GM18870 (cell line): Measurements from ENCODE around the gene LEFTY2.
"Not testable (repeated sequence)": the region's sequence is repeated elsewhere in the genome, so short reads cannot be mapped to it uniquely, and the experiment has no call there.

Experiments
- ATAC-seq: cut with Tn5 transposase; IDR thresholded peaks from one replicate; pipeline ENCODE4 v1.9.1; 2021; ENCODE audit warnings: moderate library complexity; ENCODE audit not compliant: unreplicated experiment

LEFTY2 gene

DNA sequence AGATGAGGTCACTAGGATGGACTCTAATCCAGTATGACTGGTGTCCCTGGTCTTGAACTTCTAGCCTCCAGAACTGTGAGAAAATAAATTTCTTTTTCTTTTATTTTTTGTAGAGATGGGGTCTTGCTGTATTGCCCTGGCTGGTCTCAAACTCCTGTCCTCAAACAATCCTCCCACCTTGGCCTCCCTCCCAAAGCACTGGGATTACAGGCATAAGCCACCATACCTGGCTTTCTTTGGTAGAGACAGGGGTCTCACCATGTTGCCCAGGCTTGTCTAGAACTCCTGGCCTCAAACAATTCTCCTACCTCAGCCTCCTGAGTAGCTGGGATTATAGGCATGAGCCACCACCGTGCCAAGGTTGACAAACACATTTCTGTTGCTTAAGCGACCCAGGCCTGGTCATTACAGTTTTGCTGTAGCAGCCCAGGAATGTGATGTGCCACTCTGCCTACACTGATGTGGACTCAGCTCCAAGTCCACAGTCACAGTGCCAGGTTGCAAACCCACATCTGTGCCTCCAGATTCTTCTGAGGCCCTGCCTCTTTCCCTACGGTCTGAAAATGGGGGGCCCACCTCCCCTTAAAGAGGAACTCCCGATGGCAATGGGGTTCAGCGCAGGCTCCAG is 32.9 kb downstream of the LEFTY2 start:
- no peak for ATAC-seq

DNA sequence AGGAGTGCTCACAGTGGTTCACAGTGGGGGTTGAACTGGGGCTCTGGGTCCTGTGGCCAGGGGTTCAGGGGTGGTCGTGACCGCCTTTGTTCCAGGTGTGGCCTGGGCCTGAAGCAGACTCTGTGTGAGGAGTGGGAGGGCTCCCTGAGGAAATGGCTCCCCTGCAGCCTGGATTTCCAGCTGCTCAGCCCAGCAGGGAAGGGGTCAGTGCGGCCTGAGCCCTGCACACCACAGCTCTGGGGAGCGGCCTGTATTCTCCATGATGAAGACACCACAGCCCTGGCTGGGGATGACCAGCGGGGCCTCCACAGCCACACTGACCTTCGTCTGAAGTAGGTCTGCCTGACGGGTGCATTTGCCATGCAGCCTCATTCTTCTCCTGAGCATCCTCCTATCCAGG is 33.7 kb downstream of the LEFTY2 start:
- no peak for ATAC-seq

DNA sequence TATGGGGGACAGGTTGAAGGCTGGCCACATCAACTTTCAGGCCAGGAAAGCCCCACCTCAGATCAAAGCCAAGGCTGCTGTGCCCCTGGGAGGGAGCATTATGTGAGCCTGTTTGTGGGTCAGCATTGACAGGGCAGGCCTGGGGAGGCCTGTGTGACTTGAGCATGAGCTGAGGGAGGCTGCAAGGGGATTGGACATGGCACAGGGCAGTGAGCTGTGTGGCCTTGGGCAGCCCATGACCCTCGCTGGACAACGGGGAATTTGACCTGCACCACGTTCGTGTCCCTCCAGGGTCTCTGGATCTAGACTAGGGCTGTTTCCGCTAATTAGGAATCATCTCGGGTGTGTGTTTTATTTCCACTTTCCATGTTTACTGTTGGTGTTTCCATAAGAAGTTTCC is 34.6 kb downstream of the LEFTY2 start:
- ATAC-seq: no peak

DNA sequence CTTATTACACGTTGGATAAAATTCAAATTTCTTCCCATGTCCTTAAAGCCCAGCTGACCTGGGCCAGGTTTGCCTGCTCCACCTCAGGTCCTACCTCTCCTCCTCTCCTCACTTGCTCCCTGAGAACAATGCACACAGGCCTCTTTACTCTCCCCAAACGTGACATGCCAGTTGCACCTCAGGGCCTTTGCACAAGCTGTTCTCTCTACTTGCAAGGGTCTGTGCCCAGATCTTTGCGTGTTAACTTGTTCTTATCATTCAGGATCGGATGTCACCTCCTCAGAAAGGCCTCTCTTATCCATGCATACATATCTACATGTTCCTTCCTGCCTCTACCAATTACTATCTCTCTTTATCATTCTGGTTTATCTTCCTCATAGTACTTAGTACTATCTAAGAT is 37.4 kb downstream of the LEFTY2 start:
- ATAC-seq: no peak

DNA sequence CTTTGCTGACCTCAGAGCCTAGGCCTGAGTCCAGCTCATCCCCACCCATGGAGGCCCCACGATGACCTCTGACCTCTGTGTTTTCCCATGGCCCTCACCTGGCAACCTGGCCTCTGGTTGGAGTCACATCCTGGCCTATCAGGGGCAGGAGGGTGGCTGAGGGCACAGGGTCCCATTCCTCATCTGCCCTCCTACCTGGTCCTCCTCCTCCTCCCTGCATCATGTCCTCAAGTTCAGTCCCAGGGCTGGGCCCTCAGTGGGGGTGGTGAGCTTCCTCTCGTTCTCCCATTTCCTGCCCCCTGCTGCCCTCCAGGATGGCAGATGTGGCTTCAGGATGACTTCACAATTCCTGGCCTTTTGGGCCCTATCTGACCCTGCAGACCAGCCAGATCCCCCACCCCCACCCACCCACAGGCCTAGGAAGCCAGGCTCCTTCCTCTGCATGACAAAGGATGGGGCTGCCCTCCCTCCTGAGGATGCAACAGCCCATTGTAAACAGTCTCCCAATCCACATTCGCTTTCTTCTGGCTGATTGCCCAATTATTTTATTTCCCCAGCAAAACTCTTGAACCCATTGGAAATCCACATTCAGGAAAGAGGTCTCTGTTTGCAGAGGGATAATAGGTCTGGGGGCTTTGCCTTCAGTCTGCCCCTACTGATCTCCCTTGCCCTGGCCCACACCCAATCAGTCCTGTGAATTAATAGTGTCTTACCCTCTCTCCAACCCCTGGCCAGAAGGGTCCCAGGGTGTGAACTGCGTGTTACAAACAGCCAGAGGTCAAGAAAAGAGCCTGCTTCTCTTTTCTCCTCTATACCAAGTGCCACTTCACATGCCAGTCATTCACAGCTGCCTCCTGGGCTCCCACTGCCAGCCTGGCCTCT is 41.7 kb downstream of the LEFTY2 start:
- ATAC-seq: no peak

DNA sequence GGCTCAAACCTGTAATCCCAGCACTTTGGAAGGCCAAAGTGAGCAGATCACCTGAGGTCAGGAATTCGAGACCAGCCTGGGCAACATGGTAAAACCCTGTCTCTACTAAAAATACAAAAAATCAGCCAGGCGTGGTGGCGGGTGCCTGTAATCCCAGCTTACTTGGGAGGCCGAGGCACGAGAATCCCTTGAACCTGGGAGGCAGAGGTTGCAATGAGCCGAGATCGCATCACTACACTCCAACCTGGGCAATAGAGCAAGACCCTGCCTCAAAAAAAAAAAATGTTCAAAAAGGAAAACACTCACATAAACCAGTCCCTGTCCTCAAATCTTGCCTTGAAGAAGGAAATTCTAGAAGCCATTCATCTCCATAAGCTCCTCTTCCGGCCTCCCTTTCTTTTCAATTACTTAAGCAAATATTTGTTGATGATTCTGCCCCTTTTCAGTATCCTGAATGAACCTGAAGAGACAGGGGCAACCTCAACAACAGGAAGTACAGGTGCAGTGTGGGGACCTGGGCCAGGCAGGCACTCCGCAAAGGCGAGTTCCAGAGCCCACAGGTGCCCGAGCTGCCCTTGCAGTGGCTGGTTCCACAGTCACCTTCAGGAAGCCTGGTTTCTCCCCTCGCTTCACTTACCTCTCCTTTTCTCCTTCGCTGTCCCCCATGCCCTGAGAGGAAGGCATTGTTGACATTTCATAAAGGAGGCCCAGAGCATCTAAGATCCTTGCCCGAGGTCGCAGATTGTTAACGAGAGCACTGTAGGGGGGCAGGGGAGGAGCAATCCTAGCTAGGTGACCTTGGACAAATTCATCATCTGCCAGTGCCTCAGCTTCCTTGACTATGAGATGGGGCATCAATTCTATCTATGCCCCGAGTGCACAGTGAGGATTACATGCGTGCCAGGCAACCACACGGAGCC is 43.2 kb downstream of the LEFTY2 start:
- no peak for ATAC-seq

DNA sequence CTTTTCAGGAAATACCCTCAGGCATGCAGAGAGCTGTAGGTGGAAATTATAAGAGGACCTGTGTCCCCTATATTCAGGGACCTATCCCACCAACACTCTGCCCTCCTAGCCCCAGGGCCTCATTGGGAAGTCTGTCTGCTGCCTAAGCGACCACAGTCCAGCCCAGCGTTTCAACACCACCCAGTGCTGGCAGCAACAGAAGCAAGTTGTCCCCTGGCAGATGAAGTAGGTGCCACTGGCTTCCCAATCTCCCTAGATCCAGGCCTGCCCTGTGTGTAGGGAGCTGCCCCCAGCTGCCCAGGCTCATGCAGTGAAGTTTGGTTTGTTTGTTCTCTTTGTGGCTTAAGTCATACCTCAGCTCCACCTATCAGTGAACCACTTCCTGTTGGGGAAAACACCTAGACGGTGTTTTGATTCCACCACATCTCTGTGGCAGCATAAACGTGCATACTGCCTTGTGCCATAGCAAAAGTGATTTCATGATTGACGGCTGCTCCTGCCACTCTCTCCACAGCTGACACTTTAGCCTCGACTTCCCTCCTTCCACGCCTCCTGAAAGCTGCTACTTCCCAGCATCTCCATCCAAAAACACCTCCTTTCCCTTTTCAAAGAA is 44.0 kb downstream of the LEFTY2 start:
- peak; percentile 100 for ATAC-seq

DNA sequence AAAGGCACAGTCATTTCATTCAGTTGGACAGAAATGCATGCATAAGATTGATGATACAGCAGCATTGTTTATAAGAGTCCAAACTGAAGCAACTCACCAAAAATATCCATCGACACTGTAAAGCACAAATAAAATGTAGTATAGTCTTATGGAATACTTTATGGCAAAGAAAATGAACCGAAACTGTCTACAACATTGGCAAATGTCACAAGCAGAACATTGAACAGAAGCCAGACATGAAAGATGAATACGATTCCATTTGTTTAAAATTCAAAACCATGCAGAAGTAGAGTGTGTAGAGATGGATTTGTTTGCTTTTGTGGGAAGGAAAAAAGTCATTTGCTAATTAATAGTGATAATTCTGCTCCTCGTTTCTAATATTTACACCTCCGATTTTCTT is 44.5 kb downstream of the LEFTY2 start:
- no peak for ATAC-seq

DNA sequence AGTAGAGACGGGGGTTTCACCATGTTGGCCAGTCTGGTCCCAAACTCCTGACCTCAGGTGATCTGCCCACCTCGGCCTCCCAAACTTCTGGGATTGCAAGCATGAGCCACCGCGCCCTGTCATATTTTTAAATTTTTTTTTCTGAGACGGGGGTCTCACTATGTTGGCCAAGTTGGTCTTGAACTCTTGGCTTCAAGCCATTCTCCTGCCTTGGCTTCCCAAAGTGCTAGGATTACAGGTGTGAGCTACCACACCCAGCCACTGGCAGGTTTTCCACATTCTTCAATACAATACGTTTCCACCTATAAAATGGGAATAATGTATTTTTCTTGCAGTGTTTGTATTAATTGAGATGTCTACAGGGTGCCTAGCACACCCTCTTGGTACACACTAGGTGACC is 48.7 kb downstream of the LEFTY2 start:
- ATAC-seq: no peak

DNA sequence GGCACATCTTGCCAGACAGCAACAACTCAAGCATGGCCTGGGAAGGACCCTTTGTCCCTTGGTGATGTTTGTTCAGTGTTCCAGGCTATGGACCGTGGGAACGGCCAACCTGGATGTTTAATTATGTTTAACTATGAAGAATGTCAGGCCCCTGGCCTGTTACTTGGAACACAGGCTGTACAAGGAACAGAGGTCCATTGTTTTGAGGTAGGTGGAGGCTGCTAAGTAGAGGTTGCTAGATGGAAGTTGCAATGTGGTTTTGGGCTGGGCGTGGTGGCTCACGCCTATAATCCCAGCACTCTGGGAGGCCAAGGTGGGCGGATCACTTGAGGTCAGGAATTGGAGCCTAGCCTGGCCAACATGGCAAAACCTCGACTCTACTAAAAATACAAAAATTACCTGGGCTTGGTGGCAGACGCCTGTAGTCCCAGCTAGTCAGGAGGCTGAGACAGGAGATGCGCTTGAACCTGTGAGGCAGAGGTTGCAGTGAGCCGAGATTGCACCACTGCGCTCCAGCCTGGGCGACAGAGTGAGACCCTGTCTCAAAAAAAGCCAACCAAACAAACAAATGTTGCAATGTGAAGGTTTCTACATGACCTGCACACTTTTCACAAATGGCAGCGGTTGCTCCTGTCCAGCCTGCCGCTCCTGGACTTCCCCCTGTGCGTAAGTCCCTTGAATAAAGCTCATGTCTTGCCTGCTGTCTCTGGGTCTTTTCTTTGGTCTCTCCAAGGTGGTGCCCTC is 49.6 kb downstream of the LEFTY2 start:
- no peak for ATAC-seq

DNA sequence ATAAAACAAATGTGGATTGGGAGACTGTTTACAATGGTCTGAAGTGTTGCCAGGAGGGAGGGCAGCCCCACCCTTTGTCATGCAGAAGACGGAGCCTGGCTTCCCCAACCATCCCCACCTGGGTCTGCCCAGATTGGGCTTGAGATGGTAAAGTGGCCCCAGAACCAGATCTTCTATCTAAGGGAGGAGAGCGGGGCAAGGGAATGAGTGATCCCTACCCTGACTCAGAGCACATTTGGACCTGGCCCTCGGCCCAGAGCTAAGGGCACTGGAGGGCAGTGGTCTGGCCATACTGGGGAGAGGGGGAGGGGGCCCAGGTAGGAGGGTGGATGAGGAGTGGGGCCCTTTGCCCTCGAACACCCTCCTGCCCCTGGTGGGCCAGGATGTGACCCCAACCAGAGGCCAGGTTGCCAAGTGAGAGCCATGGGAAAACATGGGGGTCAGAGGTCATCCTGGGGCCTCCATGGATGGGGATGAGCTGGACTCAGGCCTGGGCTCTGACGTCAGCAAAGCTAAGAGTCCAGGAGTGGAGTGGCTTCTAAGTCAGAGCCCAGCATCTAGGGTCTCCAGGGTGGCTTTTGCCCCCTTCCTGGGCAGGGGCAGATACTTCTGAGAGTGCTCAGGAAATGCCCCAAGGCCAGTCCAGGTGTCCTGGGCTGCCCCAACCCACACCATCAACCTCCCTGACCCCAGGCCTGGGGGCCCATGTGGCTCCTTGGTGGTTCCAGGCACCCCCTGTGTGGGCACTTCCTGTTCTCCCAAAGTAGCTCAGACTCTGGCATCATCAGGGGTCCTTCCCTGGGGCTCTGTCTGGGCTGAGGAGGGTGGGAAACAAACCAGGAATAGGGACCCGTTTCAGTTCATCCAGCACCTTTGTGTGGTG is 50.4 kb downstream of the LEFTY2 start:
- ATAC-seq: no peak

DNA sequence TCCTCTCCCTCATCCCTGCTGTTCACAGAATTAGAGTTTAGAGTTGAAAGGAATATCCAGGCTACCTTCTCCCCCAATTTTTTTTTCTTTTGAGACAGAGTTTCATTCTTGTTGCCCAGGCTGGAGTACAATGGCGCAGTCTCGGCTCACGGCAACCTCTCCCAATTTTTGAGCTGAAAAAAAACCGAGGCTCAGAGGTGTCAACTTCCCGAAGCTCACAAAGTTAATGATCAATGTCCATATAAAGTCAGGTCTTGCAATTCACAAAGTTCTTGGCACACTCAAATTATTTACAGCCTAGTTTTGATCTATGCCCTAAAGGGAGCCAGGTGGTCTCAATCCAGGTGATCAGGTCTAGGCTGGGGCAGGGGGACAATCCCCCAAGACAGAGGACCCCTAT is 51.3 kb downstream of the LEFTY2 start:
- ATAC-seq: no peak

DNA sequence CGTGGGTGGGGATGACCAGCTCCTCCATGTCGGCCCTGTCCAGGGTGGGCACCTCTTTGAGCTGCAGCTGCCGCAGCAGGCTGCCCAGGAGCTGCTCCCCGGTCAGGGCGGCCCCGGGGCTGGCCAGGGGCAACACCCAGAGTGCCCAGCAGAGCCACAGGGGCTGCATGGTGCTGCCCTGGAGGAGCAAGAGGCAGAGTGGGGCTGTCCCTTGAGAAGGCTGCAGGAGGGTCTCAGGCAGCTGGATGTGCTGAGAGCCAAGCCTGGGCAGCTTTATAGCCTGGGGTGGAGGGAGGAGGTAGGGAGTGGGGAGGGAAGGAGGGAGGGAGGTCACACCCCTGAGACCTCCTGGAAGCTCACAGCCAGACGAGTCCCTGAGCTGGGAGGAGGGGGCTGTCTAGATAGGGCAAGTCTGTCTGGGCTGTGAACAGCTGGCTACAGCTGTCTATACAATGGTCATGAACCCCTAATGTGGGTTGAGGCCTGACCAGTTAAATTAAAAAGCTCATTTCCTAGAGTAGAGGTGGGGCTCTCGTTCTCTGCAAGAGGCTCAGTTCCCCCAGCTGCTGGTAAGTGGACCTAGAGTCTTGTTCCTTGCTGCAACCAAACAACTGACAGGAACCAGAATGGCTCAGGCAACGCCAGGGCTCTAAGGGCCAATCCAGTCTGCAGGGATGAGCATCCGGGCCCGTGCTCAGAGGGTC is 52.0 kb downstream of the LEFTY2 start, which contains the start of gene LEFTY1:
Gene LEFTY1, minus strand, starts transcription at position 249 of the 704 bp plus-strand sequence. Its CDS starts 80 bp downstream, at position 169.
- ATAC-seq: no peak

DNA sequence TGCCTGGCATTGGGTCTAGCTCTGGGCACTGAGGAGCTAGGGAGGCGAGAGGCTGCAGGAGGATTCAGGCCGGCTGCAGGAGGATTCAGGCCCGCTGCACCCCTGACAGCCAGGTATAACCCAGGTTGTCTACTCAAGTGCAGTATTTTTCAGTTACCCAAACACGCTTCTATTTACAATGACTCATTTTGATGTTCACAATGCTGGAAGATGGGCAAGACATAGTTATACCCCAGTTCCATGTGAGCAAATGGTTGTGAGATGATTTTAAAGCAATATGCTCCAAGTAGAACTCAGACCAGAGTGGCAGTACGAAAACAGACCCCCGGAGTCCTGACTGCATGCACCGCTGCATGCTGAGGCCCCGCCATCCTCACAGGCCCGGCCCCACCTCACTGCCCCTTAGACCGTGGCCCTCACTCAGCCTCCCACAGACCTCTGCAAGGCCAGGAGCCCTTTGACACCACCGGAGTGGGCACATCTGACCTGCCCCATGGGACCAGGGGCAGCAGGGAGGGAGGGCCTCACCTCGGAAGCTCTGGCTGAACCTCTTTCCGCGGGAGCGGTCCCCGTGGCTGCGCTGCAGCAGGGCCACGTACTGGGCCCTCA is 52.6 kb downstream of the LEFTY2 start:
- ATAC-seq: no peak

DNA sequence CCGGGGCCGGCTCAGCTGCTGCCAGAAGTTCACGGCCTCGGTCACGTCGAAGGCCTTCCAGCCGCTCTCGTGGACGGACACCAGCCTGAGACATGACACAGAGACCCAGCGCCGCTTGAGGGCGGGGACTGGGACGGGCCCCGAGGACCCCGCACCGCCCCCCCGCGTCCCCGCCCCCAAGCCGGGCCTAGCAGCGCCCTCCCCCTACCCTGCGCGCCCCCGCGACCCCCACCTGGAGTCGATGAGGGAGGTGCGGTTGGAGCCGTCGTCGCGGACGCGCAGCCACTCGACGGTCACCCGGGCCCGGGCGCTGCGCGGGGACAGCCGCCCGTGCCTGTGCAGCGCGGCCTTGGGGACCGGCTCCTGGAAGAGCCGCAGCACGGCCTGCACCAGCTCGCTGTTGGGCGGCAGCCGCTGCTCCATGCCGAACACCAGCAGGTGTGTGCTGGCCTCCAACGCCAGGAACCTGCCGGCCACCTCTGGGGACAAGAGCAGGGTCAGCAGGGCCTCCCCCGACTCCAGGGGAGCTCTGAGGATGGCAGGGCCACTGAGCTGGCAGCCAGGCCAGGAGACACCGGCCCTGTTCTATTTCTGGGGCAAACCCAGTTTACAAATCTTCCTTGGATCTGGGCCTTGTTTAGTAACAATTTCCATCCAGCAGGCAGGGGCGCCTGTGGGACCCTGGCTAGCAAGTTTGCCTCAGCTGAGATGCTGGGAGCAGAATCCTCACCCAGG is 53.3 kb downstream of the LEFTY2 start:
- ATAC-seq: not testable (repeated sequence)

DNA sequence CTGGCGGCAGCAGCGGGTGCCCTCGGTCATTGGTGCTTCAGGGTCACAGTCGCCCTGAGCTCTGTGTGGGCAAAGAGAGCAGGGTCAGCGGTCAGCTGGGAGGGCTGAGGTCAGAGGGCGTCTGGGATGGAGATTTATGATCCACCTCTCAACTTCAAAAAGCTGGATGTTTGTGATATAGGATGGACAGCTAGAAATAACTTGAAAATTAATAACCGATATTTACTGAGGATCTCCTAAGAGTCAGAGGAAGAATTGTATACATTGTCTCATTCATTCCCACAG is 54.0 kb downstream of the LEFTY2 start:
- no peak for ATAC-seq
